Measurements from ENCODE around the gene HAPLN1.

The HAPLN1 gene

DNA sequence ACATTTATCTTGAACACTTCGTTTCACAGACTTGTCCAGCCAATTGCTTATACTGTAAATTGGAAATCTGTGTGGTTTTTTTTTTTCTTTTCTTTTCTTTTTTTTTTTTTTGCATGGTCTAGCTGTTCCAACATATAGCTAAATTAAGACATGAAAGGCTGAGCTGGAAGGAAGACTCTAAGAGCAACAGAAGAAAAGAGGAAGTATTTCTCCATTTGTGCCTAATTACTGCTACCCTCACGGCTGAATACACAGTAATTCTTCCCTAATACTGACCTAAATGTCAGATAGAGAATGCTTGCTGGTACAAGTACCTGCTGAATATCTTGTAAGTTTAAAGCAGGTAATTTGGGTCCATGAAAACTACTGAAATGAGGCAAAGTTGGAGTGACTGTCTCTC, 11.0 kb upstream of the HAPLN1 start:
- TF ChIP-seq CTCF (IDR thresholded peaks at IDR 0.05), result no peak
- H3K4me3 Mint-ChIP-seq, result no peak overlapping the region
- H3K4me1 Mint-ChIP-seq, result no peaks in the 10 kb centered on the region
- peaks cover 18% of the 10 kb centered on the region for H3K36me3 Mint-ChIP-seq (ENCODE audit: low read depth)
- no peak for DNase-seq
- peaks cover 27% of the 10 kb centered on the region for H3K9me3 Mint-ChIP-seq
- no peak overlapping the region for H3K27ac Mint-ChIP-seq
- H3K27me3 Mint-ChIP-seq (ENCODE audit: low read depth, poor library complexity), result peaks cover 3% of the 10 kb centered on the region

DNA sequence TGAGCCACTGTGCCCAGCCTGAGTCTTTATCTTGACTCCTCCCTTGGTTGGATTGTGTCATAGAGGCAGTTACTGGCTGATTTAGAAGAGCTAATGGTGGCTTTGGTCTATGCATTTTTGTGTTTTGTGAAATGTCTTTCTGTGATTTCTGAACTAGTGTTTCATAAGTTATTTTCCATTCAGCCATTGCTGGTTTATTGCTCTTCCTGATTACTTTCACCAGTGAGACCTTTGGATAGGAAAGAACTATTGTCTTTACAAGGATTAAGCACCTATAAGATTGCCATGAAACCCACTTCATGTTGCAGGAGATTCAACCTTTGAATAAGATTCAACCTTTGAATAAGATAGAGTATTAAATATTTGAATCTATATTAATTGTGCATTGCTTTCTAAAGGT, 8.7 kb upstream of the HAPLN1 start:
- Mint-ChIP-seq H3K4me1 (peaks cover 12% of the 10 kb centered on the region), H3K4me3 (no peak overlapping the region), H3K27ac (no peak overlapping the region), H3K9me3 (peaks cover 22% of the 10 kb centered on the region), H3K27me3 (ENCODE audit: low read depth, poor library complexity) (peaks cover 3% of the 10 kb centered on the region), H3K36me3 (ENCODE audit: low read depth) (peaks cover 14% of the 10 kb centered on the region)
- TF ChIP-seq CTCF (IDR thresholded peaks at IDR 0.05), result no peak
- no peak for DNase-seq

DNA sequence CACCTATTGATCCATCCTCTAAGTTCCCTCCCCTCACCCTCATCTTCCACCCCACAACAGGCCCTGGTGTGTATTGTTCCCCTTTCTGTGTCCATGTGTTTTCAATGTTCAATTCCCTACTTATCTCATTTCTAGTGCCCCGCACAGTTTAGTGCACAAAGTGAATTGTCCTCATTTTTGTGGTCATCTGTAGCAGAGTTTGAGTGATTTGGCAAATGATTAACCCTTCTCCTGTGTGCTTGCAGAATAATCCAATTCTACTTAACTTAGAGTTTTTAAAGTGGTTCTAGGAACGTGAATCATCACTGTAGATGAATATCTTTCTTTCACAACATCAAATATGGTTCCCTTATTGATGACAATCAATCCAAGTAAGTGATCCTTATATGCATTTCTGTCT, 6.3 kb upstream of the HAPLN1 start:
- no peak for TF ChIP-seq CTCF (IDR thresholded peaks at IDR 0.05)
- Mint-ChIP-seq H3K27me3 (ENCODE audit: low read depth, poor library complexity) (peaks cover 3% of the 10 kb centered on the region), H3K27ac (no peak overlapping the region), H3K4me3 (no peak overlapping the region), H3K4me1 (peaks cover 30% of the 10 kb centered on the region), H3K9me3 (peaks cover 12% of the 10 kb centered on the region), H3K36me3 (ENCODE audit: low read depth) (peaks cover 11% of the 10 kb centered on the region)
- DNase-seq, result no peak

- peaks cover 12% of the 10 kb centered on the region for H3K9me3 Mint-ChIP-seq
- peaks cover 3% of the 10 kb centered on the region for H3K27me3 Mint-ChIP-seq (ENCODE audit: low read depth, poor library complexity)
- H3K27ac Mint-ChIP-seq, result peak overlapping the region; percentile 75
- H3K4me3 Mint-ChIP-seq, result no peak overlapping the region
- DNase-seq, result no peak
- TF ChIP-seq CTCF (IDR thresholded peaks at IDR 0.05), result no peak
- H3K4me1 Mint-ChIP-seq, result peaks cover 49% of the 10 kb centered on the region
- H3K36me3 Mint-ChIP-seq (ENCODE audit: low read depth), result peaks cover 11% of the 10 kb centered on the region
These were observed 4.3 kb upstream of the HAPLN1 start for GRCh38 chr5:83724935-83725334.

- peaks cover 56% of the 10 kb centered on the region for H3K4me1 Mint-ChIP-seq
- H3K4me3 Mint-ChIP-seq, result no peak overlapping the region
- H3K27ac Mint-ChIP-seq, result no peak overlapping the region
- DNase-seq, result no peak
- no peak for TF ChIP-seq CTCF (IDR thresholded peaks at IDR 0.05)
- peaks cover 11% of the 10 kb centered on the region for H3K36me3 Mint-ChIP-seq (ENCODE audit: low read depth)
- peaks cover 3% of the 10 kb centered on the region for H3K27me3 Mint-ChIP-seq (ENCODE audit: low read depth, poor library complexity)
- H3K9me3 Mint-ChIP-seq, result peaks cover 12% of the 10 kb centered on the region
These were observed 3.3 kb upstream of the HAPLN1 start for GRCh38 chr5:83724001-83724400.

- Mint-ChIP-seq H3K4me3 (peak overlapping the region; percentile 83), H3K9me3 (peaks cover 12% of the 10 kb centered on the region), H3K4me1 (peaks cover 66% of the 10 kb centered on the region), H3K27me3 (ENCODE audit: low read depth, poor library complexity) (peaks cover 3% of the 10 kb centered on the region), H3K27ac (peak overlapping the region; percentile 36), H3K36me3 (ENCODE audit: low read depth) (peaks cover 11% of the 10 kb centered on the region)
- DNase-seq, result no peak
- TF ChIP-seq CTCF (IDR thresholded peaks at IDR 0.05), result no peak
These were observed 2.4 kb upstream of the HAPLN1 start for GRCh38 chr5:83723031-83723430.
